Neural cell (in vitro differentiated cells): ENCODE data around the gene DAGLA. TPM values are rescaled to one million over a fixed set of nuclear protein-coding genes. Genes with fewer than 3 reads are reported as not detected.

Experiments used
- H2AFZ ChIP-seq: fragments of 200-600, 300-800 bp; sonication (generic), shearing (Covaris generic); 2 replicates; pipeline ENCODE4 v1.6.0; 2014; ENCODE audit warnings: low read depth, mild to moderate bottlenecking, antibody characterized with exemption, low read length, moderate library complexity
- H3F3A ChIP-seq: fragments of 200-600 bp; shearing (Covaris generic); 2 replicates; pipeline ENCODE4 v1.6.1; 2016; ENCODE audit warnings: mild to moderate bottlenecking, moderate library complexity, mixed read lengths, antibody characterized with exemption, low read length; ENCODE audit not compliant: insufficient read depth, poor library complexity, severe bottlenecking
- H3K27ac ChIP-seq: fragments of 200-600, 300-800 bp; sonication (generic), shearing (Covaris generic); 2 replicates; pipeline ENCODE4 v1.5.1; 2014; ENCODE audit warnings: mild to moderate bottlenecking, low read length, moderate library complexity
- H3K27me3 ChIP-seq: fragments of 300-800, 200-600 bp; sonication (generic), shearing (Covaris generic); 2 replicates; pipeline ENCODE4 v1.6.0; 2014; ENCODE audit warnings: mild to moderate bottlenecking, low read depth, low read length, moderate library complexity; ENCODE audit not compliant: insufficient read depth
- H3K36me3 ChIP-seq: fragments of 300-800, 200-600 bp; sonication (generic), shearing (Covaris generic); 2 replicates; pipeline ENCODE4 v1.5.1; 2014; ENCODE audit warnings: mild to moderate bottlenecking, antibody characterized with exemption, low read length, moderate library complexity; ENCODE audit not compliant: insufficient read depth
- H3K4me2 ChIP-seq: fragments of 300-800, 200-600 bp; sonication (generic), shearing (Covaris generic); 2 replicates; pipeline ENCODE4 v1.6.0; 2014; ENCODE audit warnings: mild to moderate bottlenecking, low read length
- H3K4me3 ChIP-seq: fragments of 300-800, 200-600 bp; sonication (generic), shearing (Covaris generic); 2 replicates; pipeline ENCODE4 v1.5.1; 2014; ENCODE audit warnings: mild to moderate bottlenecking, low read length, moderate library complexity
- H3K79me2 ChIP-seq: fragments of 200-600 bp; shearing (Covaris generic); replicated peaks from 2 replicates; pipeline ENCODE4 v1.6.0; 2014; ENCODE audit warnings: mild to moderate bottlenecking, low read length, moderate library complexity; ENCODE audit not compliant: insufficient read depth
- H3K9ac ChIP-seq: fragments of 300-800, 200-600 bp; sonication (generic), shearing (Covaris generic); 2 replicates; pipeline ENCODE4 v1.6.1; 2016; ENCODE audit warnings: mild to moderate bottlenecking, low read length, mixed read lengths
- H3K9me2 ChIP-seq: fragments of 200-600 bp; shearing (Covaris generic); 2 replicates; pipeline ENCODE4 v1.6.1; 2016; ENCODE audit warnings: mild to moderate bottlenecking, low read length, mixed read lengths; ENCODE audit not compliant: insufficient read depth
- H3K9me3 ChIP-seq: fragments of 200-600, 300-800 bp; sonication (generic), shearing (Covaris generic); 2 replicates; pipeline ENCODE4 v1.6.1; 2016; ENCODE audit warnings: mild to moderate bottlenecking, mixed run types, low read length, moderate library complexity, mixed read lengths
- H4K20me1 ChIP-seq: fragments of 200-600 bp; shearing (Covaris generic); 2 replicates; pipeline ENCODE4 v1.6.1; 2016; ENCODE audit warnings: mild to moderate bottlenecking, mixed run types; ENCODE audit not compliant: insufficient read depth
- CTCF ChIP-seq: fragments of 450-650 bp; IDR thresholded peaks from 2 replicates; pipeline ENCODE4 v1.5.1; 2014; ENCODE audit warnings: antibody characterized with exemption, mild to moderate bottlenecking, moderate library complexity; ENCODE audit not compliant: poor library complexity, severe bottlenecking
- EP300 ChIP-seq: fragments of 450-650 bp; conservative IDR thresholded peaks from 2 replicates; pipeline ENCODE4 v1.6.1; 2014; ENCODE audit warnings: antibody characterized with exemption, mild to moderate bottlenecking, moderate library complexity; ENCODE audit not compliant: poor library complexity, severe bottlenecking
- EZH2 ChIP-seq: fragments of 200-600, 300-800 bp; shearing (Covaris generic), sonication (generic); IDR thresholded peaks from 2 replicates; pipeline ENCODE4 v1.6.1; 2014; ENCODE audit warnings: antibody characterized with exemption, low read length, borderline replicate concordance, mild to moderate bottlenecking; ENCODE audit not compliant: insufficient read depth, poor library complexity, severe bottlenecking
- MXI1 ChIP-seq: fragments of 450-650 bp; conservative IDR thresholded peaks from 2 replicates; pipeline ENCODE4 v1.6.1; 2014; ENCODE audit warnings: antibody characterized with exemption, mild to moderate bottlenecking; ENCODE audit not compliant: poor library complexity, severe bottlenecking
- POLR2AphosphoS5 ChIP-seq: IDR thresholded peaks from 2 replicates; pipeline ENCODE4 v1.6.1; 2012
- RAD21 ChIP-seq: fragments of 450-650 bp; conservative IDR thresholded peaks from 2 replicates; pipeline ENCODE4 v1.6.1; 2014; ENCODE audit warnings: antibody characterized with exemption, mild to moderate bottlenecking, moderate library complexity
- REST ChIP-seq: IDR thresholded peaks from 2 replicates; pipeline ENCODE4 v1.6.1; 2012; ENCODE audit warnings: borderline replicate concordance
- SMC3 ChIP-seq: fragments of 450-650 bp; conservative IDR thresholded peaks from 2 replicates; pipeline ENCODE4 v1.6.1; 2014; ENCODE audit warnings: antibody characterized with exemption, mild to moderate bottlenecking, moderate library complexity; ENCODE audit not compliant: poor library complexity
- TAF1 ChIP-seq: IDR thresholded peaks from 2 replicates; pipeline ENCODE4 v1.6.1; 2012; ENCODE audit warnings: low read depth
- polyA plus RNA-seq: library from polyadenylated mRNA; depleted of rRNA; stranded (reverse); fragments of >200 nt; gene quantifications from 2 replicates; pipeline ENCODE4 v1.2.3, GENCODE V29; 2014

Gene DAGLA
- polyA plus RNA-seq, 1 donor from 2014 or later = 4.5 TPM

GRCh38 chr11:61711037-61711436 lies 30.8 kb downstream of the DAGLA start:
- no peaks in the 10 kb centered on the region for H3K9me2 ChIP-seq
- no peak overlapping the region for H3K4me2 ChIP-seq
- H3K36me3 ChIP-seq = no peaks in the 10 kb centered on the region
- H3K79me2 ChIP-seq = no peaks in the 10 kb centered on the region
- no peak overlapping the region for H2AFZ ChIP-seq
- H3K27me3 ChIP-seq = no peaks in the 10 kb centered on the region
- no peak overlapping the region for H3K4me3 ChIP-seq
- H3K9ac ChIP-seq = no peak overlapping the region
- H3K9me3 ChIP-seq = no peaks in the 10 kb centered on the region
- H3K27ac ChIP-seq = no peak overlapping the region
- H4K20me1 ChIP-seq = no peaks in the 10 kb centered on the region
- TF ChIP-seq MXI1 (no peak), TAF1 (no peak)
- H3F3A ChIP-seq = no peaks in the 10 kb centered on the region

GRCh38 chr11:61711498-61711897 lies 31.3 kb downstream of the DAGLA start:
- no peak overlapping the region for H3K4me2 ChIP-seq
- no peak overlapping the region for H3K4me3 ChIP-seq
- no peaks in the 10 kb centered on the region for H3K27me3 ChIP-seq
- H2AFZ ChIP-seq = no peak overlapping the region
- no peaks in the 10 kb centered on the region for H3K9me2 ChIP-seq
- TF ChIP-seq RAD21 (no peak), TAF1 (no peak), EP300 (no peak), POLR2AphosphoS5 (no peak), MXI1 (no peak), CTCF (no peak), REST (no peak), SMC3 (no peak), EZH2 (no peak)
- H3K79me2 ChIP-seq = no peaks in the 10 kb centered on the region
- H3K9me3 ChIP-seq = no peaks in the 10 kb centered on the region
- H3K27ac ChIP-seq = no peak overlapping the region
- no peaks in the 10 kb centered on the region for H3F3A ChIP-seq
- H4K20me1 ChIP-seq = no peaks in the 10 kb centered on the region
- no peak overlapping the region for H3K9ac ChIP-seq
- H3K36me3 ChIP-seq = no peaks in the 10 kb centered on the region

- Histone ChIP-seq H3K9me3 (no peaks in the 10 kb centered on the region), H3K4me2 (no peak overlapping the region), H3K9me2 (no peaks in the 10 kb centered on the region), H3F3A (no peaks in the 10 kb centered on the region), H3K36me3 (no peaks in the 10 kb centered on the region), H3K4me3 (no peak overlapping the region), H3K9ac (no peak overlapping the region), H3K27me3 (no peaks in the 10 kb centered on the region), H4K20me1 (no peaks in the 10 kb centered on the region), H3K27ac (no peak overlapping the region), H3K79me2 (no peaks in the 10 kb centered on the region), H2AFZ (no peak overlapping the region)
- TF ChIP-seq EP300 (no peak), RAD21 (no peak), MXI1 (no peak), EZH2 (no peak), TAF1 (no peak), REST (no peak), POLR2AphosphoS5 (no peak), SMC3 (no peak), CTCF (no peak)
These were observed 32.1 kb downstream of the DAGLA start for GRCh38 chr11:61712314-61712713.
